Adrenal gland (tissue), 5 donors: ENCODE measurements around the gene KPNA1.

Experiments used
- CTCF ChIP-seq, 6 experiments: fragments of 450-650 bp in 4 of 6; fragments of 200-600 bp in 2 of 6; sonication (generic) in 1 of 6; IDR thresholded peaks; 1 replicate in 5 of 6; 2 replicates in 1 of 6; pipeline versions ENCODE4 v1.5.1 to v1.8.0; 2016 to 2021; ENCODE audit warnings: antibody characterized with exemption in 6 of 6, mild to moderate bottlenecking in 2 of 6, moderate library complexity in 1 of 6
- POLR2A ChIP-seq, 2 donors: fragments of 450-650 bp; IDR thresholded peaks; one replicate each; pipeline ENCODE4 v1.6.1; 2017; ENCODE audit warnings: antibody characterized with exemption in 2 of 2, mild to moderate bottlenecking in 2 of 2, moderate library complexity in 1 of 2
- donor health status: DM: no; HTN: no; CAD: no.

DNA sequence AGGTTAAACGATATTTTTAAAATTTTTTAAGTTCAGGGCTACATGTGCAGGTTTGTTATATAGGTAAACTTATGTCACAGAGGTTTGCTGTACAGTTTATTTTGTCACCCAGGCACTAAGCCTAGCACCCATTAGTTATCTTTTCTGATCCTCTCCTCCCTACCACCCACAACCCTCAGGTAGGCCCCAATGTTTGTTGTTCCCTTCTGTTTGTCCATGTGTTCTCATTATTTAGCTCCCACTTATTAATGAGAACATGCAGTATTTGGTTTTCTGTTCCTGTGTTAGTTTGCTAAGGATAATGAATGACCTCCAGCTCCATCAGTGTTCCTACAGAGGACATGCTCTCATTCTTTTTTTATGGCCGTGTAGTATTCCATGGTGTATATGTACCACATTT lies 115.8 kb downstream of the KPNA1 start:
- no peak for TF ChIP-seq POLR2A (IDR thresholded peaks at IDR 0.05)
- TF ChIP-seq CTCF (IDR thresholded peaks at IDR 0.05) = no peak
